ENCODE results near the gene MGAT4C. TPM values are rescaled to one million over a fixed set of nuclear protein-coding genes. Genes with fewer than 3 reads are reported as not detected.
"Not testable (repeated sequence)": the region's sequence is repeated elsewhere in the genome, so short reads cannot be mapped to it uniquely, and the experiment has no call there.

MGAT4C gene
- total and polyA plus RNA-seq, 8 donors, result 0.20 to 2.7 (median 0.86) TPM

GRCh38 chr12:86137936-86138335 lies 118.3 kb downstream of the MGAT4C start:
- DNase-seq (no peak), ATAC-seq (no peak)
- no peaks in the 10 kb centered on the region for H3K36me3 ChIP-seq
- no peak for TF ChIP-seq CTCF (IDR thresholded peaks at IDR 0.05)
- no peaks in the 10 kb centered on the region for H3K9me3 ChIP-seq
- no peak overlapping the region for H3K4me3 ChIP-seq
- no peak overlapping the region for H3K27ac ChIP-seq
- no peaks in the 10 kb centered on the region for H3K27me3 ChIP-seq
- intact Hi-C loops (cut with DNase I), result no loop called here
- H3K4me1 ChIP-seq, result no peaks in the 10 kb centered on the region

GRCh38 chr12:86134561-86134960 lies 121.6 kb downstream of the MGAT4C start:
- Histone ChIP-seq H3K27me3 (no peaks in the 10 kb centered on the region), H3K9me3 (no peaks in the 10 kb centered on the region), H3K36me3 (no peaks in the 10 kb centered on the region), H3K4me1 (no peaks in the 10 kb centered on the region), H3K27ac (no peak overlapping the region), H3K4me3 (no peak overlapping the region)
- DNase-seq (no peak), ATAC-seq (no peak)
- intact Hi-C loops (cut with DNase I), result no loop called here
- TF ChIP-seq CTCF (IDR thresholded peaks at IDR 0.05), result no peak

- H3K27ac ChIP-seq; ATAC-seq; H3K4me3 ChIP-seq; H3K4me1 ChIP-seq; H3K9me3 ChIP-seq; DNase-seq; H3K36me3 ChIP-seq; intact Hi-C loops (cut with DNase I); H3K27me3 ChIP-seq: not testable (repeated sequence)
Observed at GRCh38 chr12:86126900-86127299, 129.3 kb downstream of the MGAT4C start.

GRCh38 chr12:86122846-86123468 lies 133.2 kb downstream of the MGAT4C start:
- no peak for TF ChIP-seq CTCF (IDR thresholded peaks at IDR 0.05)
- Histone ChIP-seq H3K36me3 (no peaks in the 10 kb centered on the region), H3K4me3 (no peak overlapping the region), H3K27me3 (no peaks in the 10 kb centered on the region), H3K4me1 (no peaks in the 10 kb centered on the region), H3K27ac (no peak overlapping the region), H3K9me3 (no peaks in the 10 kb centered on the region)
- ATAC-seq (no peak), DNase-seq (no peak)
- intact Hi-C loops (cut with DNase I), result no loop called here

GRCh38 chr12:86118161-86118560 lies 138.0 kb downstream of the MGAT4C start:
- Histone ChIP-seq H3K36me3 (no peaks in the 10 kb centered on the region), H3K9me3 (no peaks in the 10 kb centered on the region), H3K4me1 (no peaks in the 10 kb centered on the region), H3K27me3 (no peaks in the 10 kb centered on the region), H3K4me3 (no peak overlapping the region), H3K27ac (no peak overlapping the region)
- DNase-seq (no peak), ATAC-seq (no peak)
- TF ChIP-seq CTCF (IDR thresholded peaks at IDR 0.05), result no peak
- intact Hi-C loops (cut with DNase I), result no loop called here

GRCh38 chr12:86117711-86118110 lies 138.5 kb downstream of the MGAT4C start:
- H3K36me3 ChIP-seq, result no peaks in the 10 kb centered on the region
- H3K27me3 ChIP-seq, result no peaks in the 10 kb centered on the region
- H3K27ac ChIP-seq, result no peak overlapping the region
- DNase-seq (no peak), ATAC-seq (no peak)
- TF ChIP-seq CTCF (IDR thresholded peaks at IDR 0.05), result no peak
- no peaks in the 10 kb centered on the region for H3K4me1 ChIP-seq
- intact Hi-C loops (cut with DNase I), result no loop called here
- no peaks in the 10 kb centered on the region for H3K9me3 ChIP-seq
- no peak overlapping the region for H3K4me3 ChIP-seq
